Fibroblast of skin of left biceps (primary cell): ENCODE data around the gene ARHGEF25.
"Not testable (repeated sequence)": the region's sequence is repeated elsewhere in the genome, so short reads cannot be mapped to it uniquely, and the experiment has no call there.

Experiments used
- DNase-seq, 2 experiments: peaks; one replicate each; pipeline ENCODE4 v3.0.0-alpha.2; 2013; ENCODE audit warnings: low read depth in 2 of 2

ARHGEF25 gene

DNA sequence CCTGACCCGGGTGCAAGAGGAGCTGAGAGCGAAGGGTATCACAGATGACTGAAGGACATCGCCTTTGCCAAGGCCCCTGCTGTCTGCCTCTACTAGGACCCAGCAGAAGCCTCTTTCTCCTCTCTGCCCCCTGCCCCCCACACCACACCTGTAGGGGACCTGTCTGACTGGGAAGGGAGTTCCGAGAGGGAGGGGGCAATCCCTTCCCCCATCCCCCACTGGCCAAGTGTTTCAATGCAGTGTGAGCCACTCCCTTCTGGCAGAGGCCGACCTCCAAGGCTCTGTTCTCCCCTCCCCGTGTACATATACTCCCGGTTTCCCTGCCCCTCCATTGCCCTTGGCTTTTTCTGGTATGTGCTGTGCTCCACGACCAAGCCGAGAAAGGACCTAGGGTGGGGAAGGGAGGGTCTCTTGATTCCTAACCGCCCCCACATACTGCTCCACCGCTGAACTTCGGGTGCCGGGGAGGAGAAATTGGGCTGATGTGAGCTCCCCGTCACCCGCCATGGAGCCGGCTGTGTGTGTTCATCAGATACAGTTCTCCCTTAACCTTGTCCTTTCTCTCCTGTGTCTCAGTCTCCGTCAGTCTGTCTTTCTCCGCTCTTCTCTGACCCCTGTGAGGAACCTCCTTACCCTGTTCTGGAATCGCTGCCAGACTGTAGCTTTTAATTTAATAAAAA, 2.0 kb upstream of the ARHGEF25 start:
- no peak for DNase-seq

DNA sequence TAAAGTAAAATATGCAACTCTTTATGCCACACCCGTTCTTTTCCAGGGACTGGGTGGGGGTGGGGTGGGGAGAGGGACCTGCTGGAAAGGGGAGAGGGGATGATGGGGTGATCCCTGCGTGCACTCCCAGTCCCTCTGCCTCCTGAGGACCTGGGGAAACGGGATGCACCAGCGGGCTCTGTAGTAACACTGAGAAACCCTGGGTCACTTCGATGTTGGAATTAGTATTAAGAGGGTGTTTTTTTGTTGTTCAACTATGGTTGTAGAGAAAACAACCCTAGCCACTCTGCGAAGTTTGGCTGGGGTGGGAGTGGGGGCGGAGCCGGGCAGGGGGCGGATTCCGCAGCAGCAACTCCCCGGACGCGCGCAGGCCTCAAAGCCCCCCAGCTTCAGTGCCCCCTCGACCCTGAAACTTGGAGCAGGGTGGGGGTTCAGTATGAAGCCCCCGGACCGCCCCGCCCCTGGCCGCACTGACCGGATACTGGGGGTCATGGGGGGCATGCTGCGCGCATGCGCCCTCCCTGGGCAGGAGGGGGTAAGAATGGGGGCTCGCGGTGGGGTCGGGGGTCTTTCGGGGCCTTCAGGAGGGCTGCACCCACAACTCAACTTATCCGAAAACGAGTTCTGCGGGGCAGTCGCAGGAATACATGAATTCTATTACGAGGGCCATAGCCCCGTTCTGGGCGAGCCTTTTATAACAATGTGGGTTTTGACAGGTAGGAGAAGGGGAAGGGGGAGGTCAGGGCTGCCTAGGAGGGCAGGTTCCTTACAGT, 1.3 kb upstream of the ARHGEF25 start:
- DNase-seq: no peak

DNA sequence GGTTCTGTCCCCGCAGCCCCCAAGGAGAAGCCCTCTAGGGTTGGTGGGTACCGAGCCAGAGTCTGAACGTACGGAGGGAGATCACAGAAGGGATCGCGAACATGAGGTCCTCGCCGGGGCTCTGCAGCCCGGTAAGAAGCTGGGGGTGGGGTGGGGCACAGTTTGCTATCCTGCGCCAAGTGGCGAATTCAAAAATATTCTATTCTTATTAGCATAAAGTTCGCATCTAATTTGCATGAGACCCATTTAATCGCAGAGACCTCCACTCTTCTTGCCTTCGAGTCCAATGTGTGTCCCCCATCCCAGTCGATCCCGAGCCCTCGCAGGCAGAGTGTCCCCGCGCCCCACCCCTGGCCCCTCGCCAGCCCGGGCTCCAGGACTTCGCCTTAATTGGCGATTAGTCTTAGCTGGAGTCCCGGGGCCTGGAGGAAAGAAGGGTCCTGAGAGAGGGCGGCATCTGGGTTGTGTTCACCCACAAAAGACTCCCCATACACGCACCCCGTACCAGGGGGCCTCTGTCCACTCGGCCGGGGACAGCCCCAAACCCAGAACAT, 604 bp upstream of the ARHGEF25 start:
- DNase-seq: no peak

DNA sequence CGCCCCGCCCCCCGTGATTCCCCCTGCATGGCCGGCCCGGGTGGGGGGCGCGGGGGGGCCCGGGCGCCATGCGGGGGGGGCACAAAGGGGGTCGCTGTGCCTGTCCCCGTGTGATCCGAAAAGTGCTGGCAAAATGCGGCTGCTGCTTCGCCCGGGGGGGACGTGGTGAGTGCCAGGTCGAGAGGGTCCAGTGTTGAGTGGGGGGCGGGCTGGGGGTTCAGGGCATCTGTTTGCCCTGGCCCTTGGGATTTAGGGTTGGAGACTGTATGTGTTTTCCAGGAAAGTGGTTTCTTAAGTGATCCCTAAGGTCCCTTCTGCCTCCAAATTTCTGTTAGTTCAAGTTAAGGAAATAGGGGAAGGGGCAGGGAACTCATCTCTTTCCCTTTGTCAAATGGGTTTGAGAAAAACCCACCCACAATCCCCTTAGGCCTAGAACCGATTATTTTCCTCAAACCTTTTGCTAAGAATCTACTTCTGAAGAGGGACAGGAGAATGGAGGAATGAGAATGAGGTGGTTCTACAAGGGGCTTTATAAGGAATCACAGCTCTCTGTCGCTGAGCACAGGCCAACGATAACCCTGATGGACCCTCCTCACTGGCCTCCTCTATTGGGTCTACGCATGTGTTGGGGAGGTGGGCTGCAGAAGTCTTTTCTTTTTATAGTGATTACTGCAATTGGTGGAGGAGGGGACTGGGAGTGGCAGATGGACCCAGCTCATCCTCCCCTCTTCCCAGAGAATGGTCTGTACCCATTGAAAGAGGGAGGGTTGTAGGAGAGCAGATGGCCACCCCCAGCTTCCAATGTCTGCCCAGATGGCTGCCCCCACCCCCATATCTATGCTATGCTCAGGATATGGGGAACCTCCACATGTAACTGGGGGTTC, 834 bp downstream of the ARHGEF25 start:
- DNase-seq: no peak

DNA sequence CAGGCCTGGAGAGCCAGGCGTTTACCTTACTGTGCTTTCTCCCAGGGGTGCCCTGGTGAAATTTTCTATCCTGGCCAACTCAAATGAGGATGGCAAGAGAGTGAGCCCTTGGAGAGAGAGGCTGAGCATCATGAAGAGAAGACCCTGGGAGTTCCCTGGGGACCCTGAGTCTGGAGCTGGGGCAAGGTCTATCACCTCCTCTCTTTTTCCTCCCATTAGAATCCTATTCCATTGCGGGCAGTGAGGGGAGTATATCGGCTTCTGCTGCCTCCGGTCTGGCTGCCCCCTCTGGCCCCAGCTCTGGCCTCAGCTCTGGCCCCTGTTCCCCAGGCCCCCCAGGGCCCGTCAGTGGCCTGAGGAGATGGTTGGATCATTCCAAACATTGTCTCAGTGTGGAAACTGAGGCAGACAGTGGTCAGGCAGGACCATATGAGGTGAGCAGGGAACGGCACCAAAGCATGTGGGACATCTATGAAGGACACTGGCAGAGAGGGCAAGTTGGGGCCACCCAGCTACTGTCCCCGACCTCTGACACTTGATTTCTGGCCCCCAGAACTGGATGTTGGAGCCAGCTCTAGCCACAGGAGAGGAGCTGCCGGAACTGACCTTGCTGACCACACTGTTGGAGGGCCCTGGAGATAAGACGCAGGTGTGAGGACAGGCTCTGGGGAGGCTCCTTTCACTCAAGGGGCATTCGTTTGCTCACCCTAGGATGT, 1.6 kb downstream of the ARHGEF25 start:
- DNase-seq: no peak

DNA sequence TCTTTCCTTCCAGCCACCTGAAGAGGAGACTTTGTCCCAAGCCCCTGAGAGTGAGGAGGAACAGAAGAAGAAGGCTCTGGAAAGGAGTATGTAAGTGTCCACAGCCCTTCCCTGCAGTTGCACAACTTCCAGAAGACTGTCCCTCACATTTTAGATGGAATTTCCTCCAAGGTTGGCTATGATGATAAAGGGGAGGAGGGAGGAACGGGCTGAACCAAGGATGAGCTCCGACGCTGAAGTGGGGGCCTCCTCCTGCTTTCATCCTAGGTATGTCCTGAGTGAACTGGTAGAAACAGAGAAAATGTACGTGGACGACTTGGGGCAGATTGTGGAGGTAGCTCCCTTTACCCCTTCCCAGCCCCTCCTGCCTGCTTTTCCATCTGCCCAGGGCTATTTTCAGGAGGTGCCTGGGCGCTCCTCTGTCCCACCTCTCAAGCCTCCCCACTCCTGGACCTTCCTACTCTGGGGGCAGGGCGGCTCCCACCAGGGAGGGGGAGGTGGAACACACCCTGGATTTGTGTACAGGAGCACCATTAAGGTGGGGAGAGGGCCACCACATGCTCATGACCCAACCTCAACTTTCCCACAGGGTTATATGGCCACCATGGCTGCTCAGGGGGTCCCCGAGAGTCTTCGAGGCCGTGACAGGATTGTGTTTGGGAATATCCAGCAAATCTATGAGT, 2.3 kb downstream of the ARHGEF25 start:
- no peak for DNase-seq

DNA sequence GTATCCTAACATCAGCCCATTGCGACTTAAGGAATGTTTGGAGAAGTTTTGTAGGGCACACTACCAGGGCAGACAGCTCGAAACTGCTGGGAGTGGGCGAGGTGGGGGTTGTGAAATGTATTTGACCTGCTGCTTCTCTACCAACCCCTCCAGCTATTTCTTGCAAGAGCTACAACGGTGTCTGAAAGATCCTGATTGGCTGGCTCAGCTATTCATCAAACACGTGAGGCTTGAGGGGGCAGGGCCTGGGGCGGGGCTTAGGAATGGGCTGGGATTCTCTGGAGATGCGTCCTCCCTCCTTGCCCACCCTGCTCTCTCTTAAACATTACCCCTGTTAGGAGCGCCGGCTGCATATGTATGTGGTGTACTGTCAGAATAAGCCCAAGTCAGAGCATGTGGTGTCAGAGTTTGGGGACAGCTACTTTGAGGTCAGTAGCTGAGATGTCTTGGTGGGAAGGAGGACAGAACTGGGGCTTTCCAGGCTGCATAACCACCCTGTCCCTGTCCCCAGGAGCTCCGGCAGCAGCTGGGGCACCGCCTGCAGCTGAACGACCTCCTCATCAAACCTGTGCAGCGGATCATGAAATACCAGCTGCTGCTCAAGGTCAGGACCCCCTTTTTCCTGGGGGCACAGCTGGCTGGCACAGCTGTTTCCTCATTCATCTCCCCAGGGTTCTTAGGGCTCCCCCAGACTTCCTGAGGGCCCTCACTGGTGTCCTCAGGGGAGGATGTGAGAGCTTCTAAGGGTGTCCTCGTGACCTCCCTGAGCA, 3.1 kb downstream of the ARHGEF25 start:
- no peak for DNase-seq

DNA sequence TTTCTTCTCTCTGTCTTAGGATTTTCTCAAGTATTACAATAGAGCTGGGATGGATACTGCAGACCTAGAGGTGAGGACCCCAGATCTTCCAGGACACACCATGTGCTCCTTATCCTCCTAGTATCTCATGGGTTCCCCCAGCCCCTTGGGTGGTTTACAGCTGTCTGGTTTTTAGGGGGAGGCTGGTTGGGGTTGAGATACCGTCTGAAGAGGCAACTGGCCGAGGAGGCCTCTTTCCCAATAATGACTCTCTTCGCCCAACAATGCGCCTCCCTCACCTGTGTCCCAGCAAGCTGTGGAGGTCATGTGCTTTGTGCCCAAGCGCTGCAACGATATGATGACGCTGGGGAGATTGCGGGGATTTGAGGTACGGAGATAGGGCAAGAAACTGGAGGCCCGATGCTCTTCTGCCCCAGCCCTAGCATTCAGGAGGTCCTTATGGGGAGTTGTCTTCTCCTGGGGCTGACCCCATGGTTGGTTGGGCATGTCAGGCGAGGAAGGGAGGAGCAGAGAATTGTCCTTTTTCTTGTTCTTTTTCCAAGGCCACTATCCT, 3.8 kb downstream of the ARHGEF25 start:
- DNase-seq: no peak

DNA sequence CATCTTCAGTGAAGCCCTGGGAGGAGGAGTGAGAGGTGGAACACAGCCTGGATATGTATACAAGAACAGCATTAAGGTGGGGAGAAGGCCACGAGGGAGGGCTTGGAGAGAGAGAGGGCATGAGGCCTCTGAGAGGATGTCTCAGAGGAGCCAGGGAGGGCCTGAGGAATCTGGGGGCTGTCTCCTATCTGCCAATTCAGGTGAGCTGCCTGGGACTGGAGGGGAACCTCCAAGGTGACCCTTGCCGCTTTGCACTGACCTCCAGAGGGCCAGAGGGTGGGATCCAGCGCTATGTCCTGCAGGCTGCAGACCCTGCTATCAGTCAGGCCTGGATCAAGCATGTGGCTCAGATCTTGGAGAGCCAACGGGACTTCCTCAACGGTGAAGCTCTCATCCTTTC, 4.4 kb downstream of the ARHGEF25 start:
- no peak for DNase-seq

DNA sequence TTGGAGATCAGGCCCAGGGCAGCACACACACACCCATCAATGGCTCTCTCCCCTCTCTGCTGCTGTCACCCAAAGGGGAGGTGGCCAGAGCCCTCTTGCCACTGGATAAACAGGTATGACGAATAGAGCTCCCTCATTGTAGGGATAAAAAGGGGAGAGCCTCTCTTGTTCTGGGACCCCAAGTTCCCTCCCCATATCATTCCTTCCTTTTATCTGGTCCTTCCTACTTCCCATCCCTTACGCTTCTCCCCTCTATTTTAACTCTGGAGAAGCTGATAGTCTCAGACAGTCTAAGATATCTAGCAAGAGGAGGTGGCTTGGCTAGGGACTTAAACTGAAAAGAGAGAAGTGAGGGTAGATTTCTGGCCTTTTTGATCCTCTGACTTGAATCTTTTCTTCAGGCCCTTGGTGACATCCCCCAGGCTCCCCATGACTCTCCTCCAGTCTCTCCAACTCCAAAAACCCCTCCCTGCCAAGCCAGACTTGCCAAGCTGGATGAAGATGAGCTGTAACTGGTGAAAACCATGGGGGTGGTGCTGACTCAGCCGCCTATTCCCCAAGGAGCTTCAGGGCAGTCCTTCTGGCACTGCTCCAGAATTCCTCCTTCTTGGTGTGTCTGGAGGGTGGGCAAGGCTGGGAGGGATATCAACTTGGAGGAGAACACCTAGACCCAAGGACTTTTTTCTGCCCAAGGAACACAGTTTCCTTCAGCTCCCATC, 5.3 kb downstream of the ARHGEF25 start:
- no peak for DNase-seq

DNA sequence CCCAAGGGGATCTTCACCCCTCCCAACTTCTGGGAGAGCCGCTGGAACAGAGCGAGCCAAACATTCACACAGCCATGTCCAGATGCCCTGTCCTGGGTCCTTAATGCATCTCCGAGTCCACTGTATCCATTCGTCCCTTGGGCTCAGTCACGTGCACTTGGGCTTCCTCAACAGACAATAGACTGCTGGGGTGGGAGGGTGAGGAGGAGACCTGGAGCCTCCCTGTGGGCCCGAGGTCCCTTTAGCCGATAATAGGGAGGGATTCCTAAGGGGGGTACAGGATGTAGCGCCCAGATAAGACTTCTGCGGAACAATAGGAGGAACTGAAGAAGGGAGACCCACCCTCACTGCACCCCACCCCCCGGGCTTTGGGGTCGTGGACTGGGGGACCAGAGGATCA, 6.7 kb downstream of the ARHGEF25 start:
- no peak for DNase-seq

DNA sequence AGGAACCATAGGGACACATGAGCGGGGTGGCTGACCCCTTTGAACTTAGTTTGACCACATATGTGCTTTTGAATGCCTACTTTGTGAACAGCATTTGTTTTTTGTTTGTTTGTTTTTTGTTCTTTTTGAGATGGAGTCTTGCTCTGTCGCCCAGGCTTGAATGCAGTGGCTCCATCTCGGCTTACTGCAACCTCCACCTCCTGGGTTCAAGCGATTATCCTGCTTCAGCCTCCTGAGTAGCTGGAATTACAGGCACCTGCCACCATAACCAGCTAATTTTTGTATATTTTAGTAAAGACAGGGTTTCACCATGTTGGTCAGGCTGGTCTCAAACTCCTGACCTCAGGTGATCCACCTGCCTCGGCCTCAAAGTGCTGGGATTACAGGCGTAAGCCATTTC, 7.2 kb downstream of the ARHGEF25 start:
- not testable (repeated sequence) for DNase-seq

DNA sequence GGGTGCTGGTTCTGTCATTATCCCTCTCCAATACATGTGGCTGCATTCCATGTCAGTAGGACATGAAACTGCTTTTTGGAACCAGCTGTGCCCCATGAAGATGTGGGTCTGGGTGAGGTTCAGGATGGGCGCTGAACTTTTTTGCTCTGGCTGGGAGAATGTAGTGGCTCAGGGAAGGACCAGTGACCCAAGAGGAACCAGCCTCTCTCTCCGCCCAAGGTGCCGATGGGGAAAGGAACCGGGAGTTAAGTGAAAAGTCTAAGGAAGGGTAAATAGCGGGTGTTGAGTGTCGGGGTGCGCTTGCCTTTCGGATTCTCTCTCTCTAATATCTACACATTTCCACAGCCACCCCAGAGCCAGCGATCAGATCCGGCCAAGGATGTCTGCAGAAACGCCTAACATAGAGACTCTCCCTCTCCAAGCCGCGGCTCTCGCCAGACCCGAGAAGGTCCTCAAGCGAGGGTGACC, 7.8 kb downstream of the ARHGEF25 start:
- DNase-seq: no peak

DNA sequence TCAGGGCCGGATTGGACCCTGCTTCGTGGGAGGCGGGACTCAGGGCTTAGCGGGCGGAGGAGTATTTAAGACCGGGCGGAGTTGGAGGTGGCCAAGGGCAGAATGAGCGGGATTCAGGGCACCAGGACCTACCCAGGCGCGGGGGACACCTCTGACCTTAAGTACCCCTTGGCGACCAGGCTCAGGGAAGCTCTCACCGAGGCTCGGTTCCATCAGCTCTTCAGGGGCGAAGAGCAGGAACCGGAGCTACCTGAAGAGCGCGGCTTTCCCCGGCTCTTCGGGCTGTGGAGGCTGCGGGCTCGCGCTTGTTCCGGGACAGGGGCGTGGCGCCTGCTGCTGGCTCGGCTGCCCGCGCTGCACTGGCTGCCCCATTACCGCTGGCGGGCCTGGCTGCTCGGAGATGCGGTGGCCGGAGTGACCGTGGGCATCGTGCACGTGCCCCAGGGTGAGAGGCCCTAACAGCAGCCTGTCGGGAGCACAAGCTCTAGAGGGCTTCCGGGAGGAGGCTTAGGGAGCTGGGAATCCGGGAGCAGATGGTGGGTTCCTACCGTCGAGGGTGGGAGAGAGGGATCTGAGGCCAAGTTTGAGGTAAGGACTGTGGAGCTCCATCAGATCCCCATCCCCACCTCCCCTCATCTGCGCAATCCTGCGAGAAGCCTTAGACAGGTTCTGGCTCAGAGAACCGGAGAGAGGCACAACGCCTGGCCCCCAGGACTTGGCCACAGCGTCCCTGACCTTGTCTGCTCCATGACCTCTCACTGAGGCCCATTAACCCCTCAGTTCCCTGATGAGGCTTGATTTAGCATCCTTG, 8.4 kb downstream of the ARHGEF25 start:
- DNase-seq: no peak

DNA sequence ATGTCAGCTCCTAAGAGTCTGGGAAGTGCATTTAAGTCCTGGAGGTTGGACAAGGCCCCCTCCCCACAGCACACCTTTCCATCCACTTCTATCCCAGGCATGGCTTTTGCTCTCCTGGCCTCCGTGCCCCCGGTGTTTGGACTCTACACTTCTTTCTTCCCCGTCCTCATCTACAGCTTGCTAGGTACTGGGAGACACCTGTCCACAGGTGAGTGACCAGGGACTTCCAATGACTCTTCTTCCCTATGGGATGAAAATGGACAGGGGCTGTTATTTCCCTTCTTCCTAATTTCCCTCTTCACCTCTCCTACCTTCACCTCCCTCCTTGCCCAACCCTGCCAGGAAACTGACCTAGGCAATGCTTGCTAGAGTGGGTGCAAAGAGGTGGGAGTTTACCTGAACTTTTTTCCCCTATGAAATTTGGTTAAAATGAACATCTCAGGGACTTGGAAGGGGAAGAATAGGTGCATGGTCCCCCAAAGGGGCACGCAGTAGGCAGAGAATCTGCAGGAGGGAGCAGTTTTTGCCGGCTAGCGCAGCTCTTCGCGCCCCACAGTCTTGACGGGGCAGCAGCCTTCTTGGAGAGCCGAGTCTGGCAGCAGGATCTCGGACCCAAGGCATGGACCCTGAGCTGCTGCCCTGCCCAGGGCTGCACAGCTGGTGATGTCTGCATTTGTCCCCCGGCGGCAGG, 9.2 kb downstream of the ARHGEF25 start:
- DNase-seq: no peak

DNA sequence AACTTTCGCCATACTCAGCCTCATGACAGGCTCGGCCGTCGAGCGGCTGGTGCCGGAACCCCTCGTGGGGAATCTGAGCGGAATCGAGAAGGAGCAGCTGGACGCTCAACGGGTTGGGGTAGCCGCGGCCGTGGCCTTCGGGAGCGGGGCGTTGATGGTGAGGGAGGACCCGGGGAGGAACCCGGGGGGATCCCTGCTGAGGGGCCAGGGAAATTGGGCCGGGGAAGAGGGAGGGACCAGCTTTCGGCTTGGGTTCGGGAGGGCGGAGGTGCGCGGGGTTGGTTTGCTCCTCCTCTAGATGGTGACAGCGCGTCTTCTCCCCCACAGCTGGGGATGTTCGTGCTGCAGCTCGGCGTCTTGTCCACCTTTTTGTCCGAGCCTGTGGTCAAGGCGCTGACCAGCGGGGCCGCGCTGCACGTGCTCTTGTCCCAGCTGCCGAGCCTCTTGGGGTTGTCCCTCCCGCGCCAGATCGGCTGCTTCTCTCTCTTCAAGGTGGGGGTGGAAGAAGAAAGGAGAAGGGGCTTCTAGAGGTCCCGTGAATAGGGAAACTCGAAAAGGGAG, 9.8 kb downstream of the ARHGEF25 start:
- no peak for DNase-seq
